Fibroblast of skin of back (primary cell): ENCODE data around the gene PRTN3. TPM values are rescaled to one million over a fixed set of nuclear protein-coding genes. Genes with fewer than 3 reads are reported as not detected.
A peak's percentile ranks its signal among the peaks of the same experiment; 100 is the strongest.

Source experiments
- DNase-seq: peaks from one replicate; pipeline ENCODE4 v3.0.0-alpha.2; 2013
- polyA plus RNA-seq, 2 experiments: library from polyadenylated mRNA; unstranded; fragments of 120-200 nt; gene quantifications; one replicate each; pipeline ENCODE4 v1.2.1, GENCODE V29; 2013; ENCODE audit not compliant: insufficient read length in 2 of 2

PRTN3 gene
- not detected for polyA plus RNA-seq (2013, experiment 1 of 2; ENCODE audit: insufficient read length)
- not detected for polyA plus RNA-seq (2013, experiment 2 of 2; ENCODE audit: insufficient read length)

- no peak for DNase-seq
Measured at GRCh38 chr19:840519-841206, at the start of gene PRTN3. TSS of gene PRTN3 (plus strand) at chr19:840999. CDS start at chr19:841009, 10 bp downstream.

- no peak for DNase-seq
Measured at GRCh38 chr19:791007-791566, 49.7 kb upstream of the PRTN3 start.

- DNase-seq: no peak
Measured at GRCh38 chr19:791567-792305, 49.1 kb upstream of the PRTN3 start.

GRCh38 chr19:792306-792885, 48.4 kb upstream of the PRTN3 start:
- DNase-seq: no peak

GRCh38 chr19:793806-794205, 47.0 kb upstream of the PRTN3 start:
- no peak for DNase-seq

- DNase-seq: no peak
Measured at GRCh38 chr19:795073-795611, 45.7 kb upstream of the PRTN3 start.

GRCh38 chr19:795691-796581, 44.9 kb upstream of the PRTN3 start:
- no peak for DNase-seq

- peak; percentile 100 for DNase-seq
Measured at GRCh38 chr19:796692-797527, 43.9 kb upstream of the PRTN3 start, which contains the start of gene PTBP1. TSS of gene PTBP1 (plus strand) at chr19:797452. CDS start at chr19:797498, 46 bp downstream.

GRCh38 chr19:797528-798414, 43.0 kb upstream of the PRTN3 start:
- DNase-seq: peak; percentile 92

- DNase-seq: no peak
Measured at GRCh38 chr19:798415-799075, 42.3 kb upstream of the PRTN3 start.

GRCh38 chr19:799076-799881, 41.5 kb upstream of the PRTN3 start:
- DNase-seq: peak; percentile 58

GRCh38 chr19:800360-801029, 40.3 kb upstream of the PRTN3 start:
- DNase-seq: no peak

GRCh38 chr19:801030-801860, 39.6 kb upstream of the PRTN3 start:
- peak; percentile 46 for DNase-seq

GRCh38 chr19:801861-802497, 38.8 kb upstream of the PRTN3 start:
- no peak for DNase-seq

GRCh38 chr19:802498-803098, 38.2 kb upstream of the PRTN3 start:
- DNase-seq: no peak

- no peak for DNase-seq
Measured at GRCh38 chr19:803099-803561, 37.7 kb upstream of the PRTN3 start.
